Esophagus squamous epithelium (tissue), 5 donors: ENCODE data around the gene ZNF277. TPM values are rescaled to one million over a fixed set of nuclear protein-coding genes. Genes with fewer than 3 reads are reported as not detected.
"Not testable (repeated sequence)": the region's sequence is repeated elsewhere in the genome, so short reads cannot be mapped to it uniquely, and the experiment has no call there.

Source experiments
- DNase-seq: peaks from one replicate; lab custom pipeline; 2025; lab: John Stamatoyannopoulos, UW
- H3K27ac ChIP-seq, 4 donors: fragments of 200-600 bp; sonication (generic); one replicate each; pipeline ENCODE4 v1.5.1; 2016 to 2019; ENCODE audit warnings: mild to moderate bottlenecking in 1 of 4
- H3K27me3 ChIP-seq, 4 donors: fragments of 200-600 bp; sonication (generic); 1 replicate in 3 of 4; 2 replicates in 1 of 4; pipeline versions ENCODE4 v1.5.1 to v1.6.0; 2017 to 2021; ENCODE audit warnings: antibody characterized with exemption in 1 of 4
- H3K36me3 ChIP-seq, 3 donors: fragments of 200-600 bp; sonication (generic); one replicate each; pipeline ENCODE4 v1.5.1; 2016 to 2019
- H3K4me1 ChIP-seq, 3 donors: fragments of 200-600 bp; sonication (generic); one replicate each; pipeline ENCODE4 v1.5.1; 2017 to 2019
- H3K4me3 ChIP-seq, 4 donors: fragments of 200-600 bp; sonication (generic); 1 replicate in 3 of 4; 2 replicates in 1 of 4; pipeline ENCODE4 v1.5.1; 2016 to 2019; ENCODE audit warnings: mild to moderate bottlenecking in 2 of 4, moderate library complexity in 1 of 4
- H3K9me3 ChIP-seq, 3 donors: fragments of 200-600 bp; sonication (generic); one replicate each; pipeline ENCODE4 v1.5.1; 2016 to 2019
- WGBS, 2 donors: methylation state at CpG; one replicate each; pipeline ENCODE4 v1.1.5; 2018; 5-methylcytosine and 5-hydroxymethylcytosine counted together
- intact Hi-C: fragments of 100-400 bp; cut with DNase I; formaldehyde crosslinking; loops from one replicate; pipeline ENCODE4 v1.15.0; 2022
- total RNA-seq, 4 donors: library from RNA; depleted of rRNA; stranded (reverse); fragments of >200 nt; gene quantifications; one replicate each; pipeline ENCODE4 v1.1.0, GENCODE V29; 2016
- donor health status: DM: yes; HTN: yes; CAD: no.

The ZNF277 gene
- total RNA-seq, 4 donors from 2014 or later: 7.3 to 32.0 (median 19.6) TPM

- H3K4me1 ChIP-seq, H3K9me3 ChIP-seq, DNase-seq, H3K36me3 ChIP-seq: not testable (repeated sequence)
- H3K4me3 ChIP-seq: peak overlapping the region; percentile 27 to 69 (median 56)
- 0% methylated on average over 12 to 14 of the region's 37 CpGs for WGBS, 2 donors
- H3K27ac ChIP-seq: peak overlapping the region; percentile 51 to 83 (median 80)
- intact Hi-C loops: loop anchor here (10.0 kb wide), 1 partner anchor 537 kb away; no protein-coding TSS in a partner anchor
- H3K27me3 ChIP-seq: peaks cover 0 to 14% (median 0%) of the 10 kb centered on the region in 4 donors
Observed at GRCh38 chr7:112391841-112392286, 185.4 kb downstream of the ZNF277 start.

Other genes starting within 250 kb of the ZNF277 start
- gene DOCK4, start 296 bp upstream of the ZNF277 start, total RNA-seq: 10 to 100 TPM in 3 of 4 donors, 1 to 10 TPM in 1; 9.9 to 30.9 (median 13.7) TPM
- gene IFRD1, start 243.8 kb downstream of the ZNF277 start, total RNA-seq: 10 to 100 TPM; 19.4 to 52.1 (median 31.1) TPM